Panc1 (cell line): ENCODE results near the gene PTGIS.

Experiments used
- POLR2AphosphoS5 ChIP-seq: IDR thresholded peaks from 2 replicates; pipeline ENCODE4 v1.6.1; 2012; ENCODE audit warnings: mild to moderate bottlenecking, low read depth, low read length, moderate library complexity
- TF ChIP-seq, protein P1 (sequence below): fragments of 450-650 bp; IDR thresholded peaks from 2 replicates; pipeline ENCODE4 v1.5.1; 2017; ENCODE audit warnings: mild to moderate bottlenecking
- TF ChIP-seq, protein P2 (sequence below), 2 experiments: IDR thresholded peaks; 2 replicates each; pipeline ENCODE4 v1.6.1; 2011 to 2012; ENCODE audit warnings: low read depth in 2 of 2, control low read depth in 1 of 2, low read length in 1 of 2, mild to moderate bottlenecking in 1 of 2, moderate library complexity in 1 of 2; ENCODE audit not compliant: insufficient read depth in 1 of 2

DNA sequence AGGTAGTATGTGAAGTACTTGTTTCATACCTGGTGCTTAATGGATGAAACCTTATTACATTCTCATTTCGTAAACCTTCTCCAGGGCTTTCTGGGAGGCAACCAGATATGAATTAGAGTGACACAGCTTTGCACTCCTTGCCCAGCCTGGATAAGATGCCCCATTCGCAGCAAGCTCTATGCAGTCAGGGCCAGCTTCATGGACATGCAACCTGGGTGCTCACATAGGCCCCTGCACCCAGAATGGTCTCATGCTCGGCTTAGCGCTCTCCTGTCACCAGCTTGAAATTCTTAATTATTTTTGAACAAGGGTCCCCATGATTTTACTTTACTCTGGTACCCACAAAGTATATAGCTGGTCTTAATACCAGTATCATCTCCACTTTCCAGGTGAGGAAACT lies 11.3 kb upstream of the PTGIS start:
- TF ChIP-seq, protein P1, sequence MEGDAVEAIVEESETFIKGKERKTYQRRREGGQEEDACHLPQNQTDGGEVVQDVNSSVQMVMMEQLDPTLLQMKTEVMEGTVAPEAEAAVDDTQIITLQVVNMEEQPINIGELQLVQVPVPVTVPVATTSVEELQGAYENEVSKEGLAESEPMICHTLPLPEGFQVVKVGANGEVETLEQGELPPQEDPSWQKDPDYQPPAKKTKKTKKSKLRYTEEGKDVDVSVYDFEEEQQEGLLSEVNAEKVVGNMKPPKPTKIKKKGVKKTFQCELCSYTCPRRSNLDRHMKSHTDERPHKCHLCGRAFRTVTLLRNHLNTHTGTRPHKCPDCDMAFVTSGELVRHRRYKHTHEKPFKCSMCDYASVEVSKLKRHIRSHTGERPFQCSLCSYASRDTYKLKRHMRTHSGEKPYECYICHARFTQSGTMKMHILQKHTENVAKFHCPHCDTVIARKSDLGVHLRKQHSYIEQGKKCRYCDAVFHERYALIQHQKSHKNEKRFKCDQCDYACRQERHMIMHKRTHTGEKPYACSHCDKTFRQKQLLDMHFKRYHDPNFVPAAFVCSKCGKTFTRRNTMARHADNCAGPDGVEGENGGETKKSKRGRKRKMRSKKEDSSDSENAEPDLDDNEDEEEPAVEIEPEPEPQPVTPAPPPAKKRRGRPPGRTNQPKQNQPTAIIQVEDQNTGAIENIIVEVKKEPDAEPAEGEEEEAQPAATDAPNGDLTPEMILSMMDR, result no peak
- no peak for TF ChIP-seq POLR2AphosphoS5
- TF ChIP-seq, protein P2, sequence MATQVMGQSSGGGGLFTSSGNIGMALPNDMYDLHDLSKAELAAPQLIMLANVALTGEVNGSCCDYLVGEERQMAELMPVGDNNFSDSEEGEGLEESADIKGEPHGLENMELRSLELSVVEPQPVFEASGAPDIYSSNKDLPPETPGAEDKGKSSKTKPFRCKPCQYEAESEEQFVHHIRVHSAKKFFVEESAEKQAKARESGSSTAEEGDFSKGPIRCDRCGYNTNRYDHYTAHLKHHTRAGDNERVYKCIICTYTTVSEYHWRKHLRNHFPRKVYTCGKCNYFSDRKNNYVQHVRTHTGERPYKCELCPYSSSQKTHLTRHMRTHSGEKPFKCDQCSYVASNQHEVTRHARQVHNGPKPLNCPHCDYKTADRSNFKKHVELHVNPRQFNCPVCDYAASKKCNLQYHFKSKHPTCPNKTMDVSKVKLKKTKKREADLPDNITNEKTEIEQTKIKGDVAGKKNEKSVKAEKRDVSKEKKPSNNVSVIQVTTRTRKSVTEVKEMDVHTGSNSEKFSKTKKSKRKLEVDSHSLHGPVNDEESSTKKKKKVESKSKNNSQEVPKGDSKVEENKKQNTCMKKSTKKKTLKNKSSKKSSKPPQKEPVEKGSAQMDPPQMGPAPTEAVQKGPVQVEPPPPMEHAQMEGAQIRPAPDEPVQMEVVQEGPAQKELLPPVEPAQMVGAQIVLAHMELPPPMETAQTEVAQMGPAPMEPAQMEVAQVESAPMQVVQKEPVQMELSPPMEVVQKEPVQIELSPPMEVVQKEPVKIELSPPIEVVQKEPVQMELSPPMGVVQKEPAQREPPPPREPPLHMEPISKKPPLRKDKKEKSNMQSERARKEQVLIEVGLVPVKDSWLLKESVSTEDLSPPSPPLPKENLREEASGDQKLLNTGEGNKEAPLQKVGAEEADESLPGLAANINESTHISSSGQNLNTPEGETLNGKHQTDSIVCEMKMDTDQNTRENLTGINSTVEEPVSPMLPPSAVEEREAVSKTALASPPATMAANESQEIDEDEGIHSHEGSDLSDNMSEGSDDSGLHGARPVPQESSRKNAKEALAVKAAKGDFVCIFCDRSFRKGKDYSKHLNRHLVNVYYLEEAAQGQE (IDR thresholded peaks at IDR 0.05; ENCODE audit: insufficient read depth in 1 of 2, low read depth in 2 of 2, low read length in 1 of 2), result no peak
